NCI-H1930 (cell line): ENCODE data around the gene PHIP.

Source experiments
- DNase-seq, 2 experiments: peaks; one replicate each; lab custom pipeline; 2025; lab: John Stamatoyannopoulos, UW

The PHIP gene

DNA sequence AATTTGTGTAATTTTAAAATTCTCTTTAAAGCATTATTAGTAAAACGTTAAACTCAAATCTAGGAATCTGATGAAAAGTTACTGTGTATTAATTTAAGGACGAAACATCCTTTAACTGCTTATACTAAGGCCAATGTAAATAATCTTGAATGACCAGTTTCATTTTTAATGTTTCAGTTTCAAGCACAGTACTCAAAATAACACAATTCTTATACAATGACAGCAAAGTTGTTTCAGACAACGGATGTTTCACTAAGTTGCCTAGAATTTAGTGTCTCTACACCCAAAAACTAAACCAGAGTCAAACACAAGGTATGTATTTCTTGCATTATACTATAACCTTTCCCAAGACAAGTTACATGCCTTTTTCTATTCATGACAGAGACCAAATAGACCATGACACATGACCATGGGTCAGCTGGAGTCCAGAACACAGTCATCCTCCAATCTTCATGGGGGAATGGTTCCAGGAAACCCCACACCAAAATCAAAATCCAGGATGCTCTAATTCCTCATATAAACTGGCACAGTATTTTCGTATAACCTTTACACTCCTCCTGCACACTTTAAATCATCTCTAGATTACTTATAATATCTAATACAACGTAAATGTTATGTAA is 7.7 kb downstream of the PHIP start:
- DNase-seq: no peak

GRCh38 chr6:79066828-79067227 is 11.2 kb downstream of the PHIP start:
- no peak for DNase-seq

DNA sequence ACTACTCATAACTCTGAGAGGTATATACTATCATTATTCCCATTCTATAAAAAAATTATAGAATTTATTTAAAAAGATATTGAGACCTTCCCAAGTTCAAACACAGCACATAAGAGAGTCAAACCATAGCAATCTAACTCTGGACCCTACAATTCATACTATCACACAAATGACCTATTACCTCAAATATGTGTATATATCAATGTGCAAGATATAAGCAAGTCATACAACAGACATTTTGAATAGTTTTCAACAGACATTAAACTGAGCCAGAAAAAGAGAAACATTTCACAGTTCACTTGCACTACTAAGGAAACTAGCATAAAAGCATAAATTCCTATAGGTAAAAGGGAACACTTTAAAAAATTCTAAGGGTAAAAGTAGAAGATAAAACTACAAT is 11.7 kb downstream of the PHIP start:
- DNase-seq: no peak

DNA sequence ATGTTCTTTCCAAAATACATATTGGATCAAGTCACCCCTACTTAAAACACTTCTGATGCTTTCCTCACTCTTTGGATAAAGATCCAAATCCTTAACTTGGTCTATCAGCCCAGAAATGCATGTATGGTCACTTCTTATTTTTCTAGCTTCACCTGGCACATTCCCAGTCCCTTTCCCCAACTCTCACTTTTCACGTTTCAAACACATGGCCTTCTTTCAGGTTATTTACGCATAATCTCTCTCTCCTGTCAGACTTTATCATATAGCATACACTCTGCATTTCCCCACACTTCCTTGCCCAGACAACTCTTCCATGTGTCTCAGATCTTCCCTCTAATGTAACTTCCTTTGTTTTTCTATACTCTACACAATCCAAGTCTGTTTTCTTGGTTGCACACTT is 12.8 kb downstream of the PHIP start:
- no peak for DNase-seq

DNA sequence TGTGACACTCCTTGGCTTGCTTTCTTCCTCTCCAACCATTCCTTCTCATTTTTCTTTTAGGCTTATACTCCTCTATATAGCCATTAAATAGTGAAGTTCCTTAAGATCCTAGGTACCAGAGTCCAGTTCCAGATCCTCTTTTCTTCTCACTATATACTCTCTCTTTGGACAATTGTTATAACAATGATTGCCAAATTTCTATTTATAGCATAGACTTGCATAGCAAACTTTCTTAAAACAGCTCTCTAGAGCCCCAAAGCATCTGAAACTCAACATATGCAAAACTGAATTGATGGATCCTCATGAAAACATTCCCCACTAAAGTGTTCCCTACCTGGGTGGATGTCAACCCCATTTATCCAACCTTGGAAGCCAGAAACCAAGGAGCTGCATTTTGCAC is 13.4 kb downstream of the PHIP start:
- DNase-seq: no peak

- no peak for DNase-seq
Measured at GRCh38 chr6:79062708-79063107, 15.3 kb downstream of the PHIP start.

GRCh38 chr6:79057746-79058145 is 20.3 kb downstream of the PHIP start:
- DNase-seq: no peak

DNA sequence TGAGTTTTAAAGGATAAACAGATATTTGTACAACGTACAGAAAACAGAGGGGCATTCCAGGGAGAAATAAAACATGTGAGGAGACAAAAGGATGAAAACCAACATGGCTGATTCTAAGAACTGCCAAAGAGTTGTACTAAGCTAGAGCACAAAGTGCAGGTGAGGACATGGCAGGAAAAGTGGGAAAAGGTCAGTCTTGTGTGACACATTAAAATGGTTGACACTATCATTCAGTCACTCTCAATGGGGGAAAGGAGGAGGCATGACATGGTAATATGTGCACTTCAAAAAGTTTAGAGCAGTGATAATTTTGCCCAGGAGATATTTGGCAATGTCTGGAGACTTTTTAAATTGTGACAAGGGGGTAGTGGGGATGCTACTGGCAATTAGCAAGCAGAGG is 21.8 kb downstream of the PHIP start:
- no peak for DNase-seq

DNA sequence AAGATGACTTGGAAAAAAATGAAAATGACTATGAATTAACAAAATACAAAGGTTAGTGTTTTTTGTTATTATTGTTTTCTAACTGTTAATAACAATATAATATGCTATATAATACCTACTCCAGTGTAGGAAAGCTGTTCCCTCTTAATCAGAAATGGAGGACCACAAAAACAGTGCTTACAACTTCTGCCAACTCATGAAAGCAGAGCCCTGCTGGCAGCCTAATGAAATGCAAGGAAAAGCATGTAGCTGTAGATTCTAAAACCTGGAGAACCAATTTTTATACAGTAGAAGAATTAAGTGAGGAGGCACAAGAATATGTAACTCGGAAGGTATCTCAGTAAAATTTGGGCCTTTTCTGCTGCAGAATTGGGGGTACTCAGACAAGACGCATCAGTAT is 29.4 kb downstream of the PHIP start:
- no peak for DNase-seq

DNA sequence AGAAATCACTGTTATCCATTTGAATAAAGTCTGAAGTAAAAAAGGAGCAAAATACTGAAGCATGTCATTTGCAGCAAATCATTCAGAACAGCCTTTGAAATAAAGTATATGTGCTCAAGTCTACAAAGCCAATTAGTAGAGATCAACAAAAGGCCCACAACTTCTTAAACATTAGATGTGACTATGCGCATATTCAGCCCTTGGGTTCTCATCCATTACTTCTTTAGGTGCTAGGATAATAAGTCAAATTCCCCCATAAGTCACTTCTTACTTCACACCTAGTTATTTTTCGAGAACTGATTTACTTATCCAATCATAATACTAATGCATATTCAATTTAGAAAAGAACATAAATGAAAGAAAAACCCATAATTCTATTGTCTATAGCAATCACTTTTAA is 31.0 kb downstream of the PHIP start:
- no peak for DNase-seq

- DNase-seq: no peak
Measured at GRCh38 chr6:79045966-79046365, 32.1 kb downstream of the PHIP start.

- DNase-seq: no peak
Measured at GRCh38 chr6:79042799-79043126, 35.3 kb downstream of the PHIP start.

- DNase-seq: no peak
Measured at GRCh38 chr6:79042088-79042798, 35.8 kb downstream of the PHIP start.

DNA sequence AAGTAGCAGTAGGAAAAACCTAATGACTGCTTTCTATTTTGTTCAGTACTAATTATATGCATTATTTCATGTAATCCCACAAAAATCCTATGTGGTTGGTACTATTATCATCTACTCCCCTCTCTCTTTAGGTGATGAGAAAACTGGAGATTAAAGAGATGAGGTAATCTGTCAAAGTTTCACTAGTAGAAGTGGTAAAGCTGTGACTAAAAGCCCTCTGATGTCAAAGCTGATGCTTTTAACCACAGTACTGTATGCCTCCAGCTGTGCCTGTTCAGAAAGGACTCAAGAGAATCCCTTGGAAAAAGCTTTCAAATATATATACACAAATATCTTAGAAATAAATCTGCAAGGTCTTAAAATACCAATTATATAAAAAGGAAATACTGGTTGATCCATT is 38.0 kb downstream of the PHIP start:
- DNase-seq: no peak

- no peak for DNase-seq
Measured at GRCh38 chr6:79038061-79038460, 40.0 kb downstream of the PHIP start.

GRCh38 chr6:79034865-79035264 is 43.2 kb downstream of the PHIP start:
- DNase-seq: no peak

GRCh38 chr6:79033279-79033678 is 44.8 kb downstream of the PHIP start:
- no peak for DNase-seq

DNA sequence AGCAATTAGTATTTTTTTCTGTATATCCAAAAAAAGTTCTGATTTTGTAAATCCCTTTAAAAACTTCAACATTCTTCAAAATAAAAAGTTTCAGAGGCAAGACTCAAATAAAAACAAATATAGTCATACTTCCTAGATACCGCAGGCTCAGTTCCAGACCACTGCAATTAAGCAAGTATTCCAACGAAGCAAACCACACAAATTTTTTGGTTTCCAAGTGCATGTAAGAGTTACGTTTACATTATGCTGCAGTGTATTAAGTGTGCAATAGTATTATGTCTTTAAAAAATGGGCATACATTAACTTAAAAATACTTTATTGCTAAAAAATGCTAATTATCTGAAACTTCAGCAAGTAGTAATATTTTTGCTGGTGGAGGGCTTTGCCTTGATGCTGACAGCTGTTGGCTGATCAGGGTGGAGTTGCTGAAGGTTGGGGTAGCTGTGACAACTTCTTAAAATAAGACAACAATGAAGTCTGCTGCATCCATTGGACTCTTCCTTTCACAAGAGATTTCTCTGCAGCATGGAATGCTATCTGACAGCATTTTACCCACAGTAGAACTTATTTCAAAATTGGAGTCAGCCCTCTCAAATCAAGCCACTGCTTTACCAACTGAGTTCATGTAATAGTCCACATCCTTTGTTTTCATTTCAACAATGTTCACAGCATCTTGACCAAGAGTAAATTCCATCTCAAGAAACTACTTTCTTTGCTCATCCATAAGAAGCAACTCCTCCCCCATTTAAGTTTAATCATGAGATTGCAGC is 46.0 kb downstream of the PHIP start:
- DNase-seq: no peak

GRCh38 chr6:79030511-79030910 is 47.5 kb downstream of the PHIP start:
- DNase-seq: no peak

DNA sequence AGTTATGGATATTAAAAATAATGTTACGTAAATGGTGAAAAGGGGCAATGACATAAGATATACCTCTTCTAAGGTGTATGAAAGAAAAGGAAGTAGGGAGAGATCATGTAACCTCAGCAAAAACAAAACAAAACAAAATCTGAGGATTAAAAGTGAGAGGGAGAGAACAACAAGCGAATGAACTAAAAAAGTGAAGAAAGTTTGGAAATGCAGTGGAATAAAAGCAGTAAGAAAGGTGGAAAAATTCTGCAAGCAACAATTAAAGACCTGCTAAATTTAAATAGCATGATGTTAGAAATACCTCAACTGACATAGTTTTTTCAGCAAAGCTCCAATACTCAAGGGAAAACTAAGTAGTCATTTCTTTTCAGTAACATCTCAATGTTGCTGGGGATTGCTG is 48.0 kb downstream of the PHIP start:
- DNase-seq: no peak

DNA sequence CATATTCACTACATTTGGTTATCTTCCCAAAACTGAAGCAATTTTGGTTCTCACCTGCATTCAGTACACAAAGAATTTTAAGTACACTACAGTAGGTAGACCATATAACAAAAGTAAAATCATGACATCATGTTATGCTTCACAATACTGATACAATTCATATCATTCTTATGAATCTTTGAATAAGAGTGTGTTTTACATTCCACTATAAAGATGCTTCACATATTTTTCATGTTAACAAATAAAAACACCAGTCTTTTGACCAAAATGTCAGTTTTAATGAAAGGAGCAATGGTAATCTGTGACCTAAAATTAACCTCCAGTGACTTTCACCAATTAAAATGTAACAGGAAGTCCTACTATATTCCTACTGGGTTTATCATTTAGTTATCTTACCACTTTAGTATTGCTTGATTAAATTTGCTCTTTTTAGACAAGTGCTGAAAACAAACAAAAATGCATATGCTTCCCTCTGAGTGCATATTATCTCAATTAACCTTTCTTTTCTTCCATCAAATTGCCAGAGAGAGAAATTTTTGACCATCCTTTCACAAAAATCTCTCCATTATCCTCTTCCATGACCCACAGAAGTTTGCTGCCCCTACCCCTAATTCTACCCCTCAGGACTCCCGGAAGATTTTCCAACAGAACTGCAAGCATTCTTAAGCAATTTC is 49.3 kb downstream of the PHIP start:
- no peak for DNase-seq

GRCh38 chr6:79011940-79012339 is 66.1 kb downstream of the PHIP start:
- no peak for DNase-seq

DNA sequence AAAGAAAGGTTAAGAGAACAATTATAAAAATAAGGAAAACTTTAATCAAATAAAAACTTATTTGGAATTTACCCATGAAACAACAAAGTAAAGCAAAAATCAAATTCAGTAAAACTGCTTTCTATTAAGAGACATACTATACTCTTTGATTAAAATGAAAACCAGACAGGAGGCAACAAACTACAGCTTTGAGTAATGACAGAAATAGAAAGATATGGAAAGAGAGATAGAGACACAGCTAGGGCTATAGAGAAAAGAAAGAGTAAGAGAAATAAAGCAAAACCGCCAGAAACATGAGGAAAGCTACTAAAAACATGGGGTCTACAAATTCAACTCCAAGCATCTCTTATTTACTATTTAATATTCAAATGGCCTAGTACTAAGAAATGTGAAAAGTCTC is 67.6 kb downstream of the PHIP start:
- DNase-seq: no peak
